ENCODE measurements around the gene PTPRE.

- TF ChIP-seq CTCF (IDR thresholded peaks at IDR 0.05 in 2 of 3, conservative IDR thresholded peaks at IDR 0.05 in 1 of 3; ENCODE audit: borderline replicate concordance in 1 of 3, insufficient read depth in 1 of 3, low read depth in 2 of 3, low read length in 2 of 3) (no peak), ZNF274 (IDR thresholded peaks at IDR 0.05; ENCODE audit: low read depth, low read length) (no peak), EZH2 (IDR thresholded peaks at IDR 0.05) (no peak), CEBPB (IDR thresholded peaks at IDR 0.05; ENCODE audit: low read depth) (no peak), POLR2A (IDR thresholded peaks at IDR 0.05; ENCODE audit: borderline replicate concordance, extremely low read depth, insufficient read depth, insufficient read length) (no peak)
Measured at GRCh38 chr10:128074589-128074988, 167.7 kb downstream of the PTPRE start.

Measured in HCT116 (cell line).